ENCODE data around the gene RAB3GAP1. TPM values are rescaled to one million over a fixed set of nuclear protein-coding genes. Genes with fewer than 3 reads are reported as not detected.

The RAB3GAP1 gene
- total and polyA plus RNA-seq, 2 donors from 2014 or later: 16.6 to 41.4 TPM

DNA sequence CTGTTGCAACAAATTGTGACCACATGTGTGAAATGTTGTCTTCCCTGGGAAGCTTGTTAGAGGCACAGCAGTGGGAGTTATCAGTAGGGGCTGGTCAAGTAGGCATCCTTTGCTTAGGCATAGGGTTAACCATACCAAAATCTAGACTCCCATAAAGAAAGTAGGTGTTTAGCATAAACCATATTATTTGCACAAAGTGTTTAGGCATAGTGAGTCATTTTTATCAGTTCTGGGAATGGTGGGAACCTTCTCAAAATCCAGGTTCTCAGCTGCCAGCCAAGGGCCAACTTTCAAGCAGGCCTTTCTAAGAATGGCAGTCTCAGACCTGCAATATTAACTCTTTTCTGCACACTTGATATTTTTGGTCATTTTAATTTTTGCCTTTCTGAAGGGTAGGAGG, 88.5 kb downstream of the RAB3GAP1 start:
- no peak for DNase-seq
- H3K9ac ChIP-seq (ENCODE audit: low read length in 3 of 3): no peak overlapping the region
- no peaks in the 10 kb centered on the region for H3K4me1 ChIP-seq (ENCODE audit: control insufficient read depth in 2 of 3, insufficient read depth in 2 of 3, low read depth in 1 of 3, low read length in 3 of 3)
- no peak overlapping the region for H3K27ac ChIP-seq (ENCODE audit: low read depth in 2 of 2, low read length in 2 of 2)
- H3K9me3 ChIP-seq (ENCODE audit: control insufficient read depth in 2 of 3, insufficient read depth in 1 of 3, low read length in 3 of 3): peaks cover 0 to 9% (median 5%) of the 10 kb centered on the region in 3 donors
- no peaks in the 10 kb centered on the region for H3K27me3 ChIP-seq (ENCODE audit: control insufficient read depth, insufficient read depth, low read length)
- peaks cover 3 to 18% (median 5%) of the 10 kb centered on the region in 3 donors for H3K36me3 ChIP-seq (ENCODE audit: control insufficient read depth in 2 of 3, insufficient read depth in 3 of 3, low read length in 3 of 3)
- TF ChIP-seq, protein P1, sequence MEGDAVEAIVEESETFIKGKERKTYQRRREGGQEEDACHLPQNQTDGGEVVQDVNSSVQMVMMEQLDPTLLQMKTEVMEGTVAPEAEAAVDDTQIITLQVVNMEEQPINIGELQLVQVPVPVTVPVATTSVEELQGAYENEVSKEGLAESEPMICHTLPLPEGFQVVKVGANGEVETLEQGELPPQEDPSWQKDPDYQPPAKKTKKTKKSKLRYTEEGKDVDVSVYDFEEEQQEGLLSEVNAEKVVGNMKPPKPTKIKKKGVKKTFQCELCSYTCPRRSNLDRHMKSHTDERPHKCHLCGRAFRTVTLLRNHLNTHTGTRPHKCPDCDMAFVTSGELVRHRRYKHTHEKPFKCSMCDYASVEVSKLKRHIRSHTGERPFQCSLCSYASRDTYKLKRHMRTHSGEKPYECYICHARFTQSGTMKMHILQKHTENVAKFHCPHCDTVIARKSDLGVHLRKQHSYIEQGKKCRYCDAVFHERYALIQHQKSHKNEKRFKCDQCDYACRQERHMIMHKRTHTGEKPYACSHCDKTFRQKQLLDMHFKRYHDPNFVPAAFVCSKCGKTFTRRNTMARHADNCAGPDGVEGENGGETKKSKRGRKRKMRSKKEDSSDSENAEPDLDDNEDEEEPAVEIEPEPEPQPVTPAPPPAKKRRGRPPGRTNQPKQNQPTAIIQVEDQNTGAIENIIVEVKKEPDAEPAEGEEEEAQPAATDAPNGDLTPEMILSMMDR (IDR thresholded peaks at IDR 0.05; ENCODE audit: borderline replicate concordance, extremely low read depth, insufficient read depth): no peak
- no peak for FAIRE-seq
- intact Hi-C loops (cut with DNase I): no loop called here
- H3K4me3 ChIP-seq (ENCODE audit: low read length in 3 of 3): no peak overlapping the region

DNA sequence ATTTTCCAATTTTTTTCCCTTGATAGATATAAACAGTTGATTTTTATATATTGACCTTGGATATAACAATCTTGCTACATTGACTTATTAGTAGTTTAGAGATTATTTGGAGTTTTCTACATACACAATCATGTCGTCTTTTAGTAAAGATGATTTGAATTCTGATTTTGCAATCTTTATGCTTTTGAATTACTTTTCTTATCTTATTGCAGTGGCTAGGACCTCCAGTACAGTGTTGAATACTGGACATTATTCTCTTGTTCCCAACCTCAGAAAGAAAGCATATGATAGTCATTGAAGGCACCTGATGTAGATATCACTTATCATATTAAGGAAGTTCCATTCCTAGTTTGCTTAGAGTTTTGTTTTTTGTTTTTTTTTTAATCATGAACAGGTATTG, 90.2 kb downstream of the RAB3GAP1 start:
- H3K9ac ChIP-seq (ENCODE audit: low read length in 3 of 3): no peak overlapping the region

DNA sequence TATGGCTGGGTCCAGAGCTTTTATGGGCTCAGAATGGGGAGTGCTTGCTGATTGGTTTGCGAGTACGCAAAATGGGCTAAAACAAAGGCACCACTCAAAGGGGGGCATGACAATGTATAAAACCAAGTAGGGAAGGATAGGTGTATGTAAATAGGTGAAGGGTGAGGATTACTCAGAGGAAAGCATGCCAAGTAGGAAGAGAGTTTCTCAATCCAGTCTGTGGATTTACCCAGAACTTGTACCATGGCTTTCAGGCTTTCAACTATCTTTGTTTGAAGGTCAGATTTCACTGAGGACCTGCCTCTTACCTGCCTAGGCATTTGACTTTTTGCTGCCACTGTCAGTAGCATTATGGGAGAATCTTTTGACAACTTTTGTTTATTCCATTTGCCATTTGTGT, 92.3 kb downstream of the RAB3GAP1 start:
- TF ChIP-seq, protein P1 (IDR thresholded peaks at IDR 0.05; ENCODE audit: borderline replicate concordance, extremely low read depth, insufficient read depth): no peak
- Histone ChIP-seq H3K9ac (ENCODE audit: low read length in 3 of 3) (no peak overlapping the region), H3K27me3 (ENCODE audit: control insufficient read depth, insufficient read depth, low read length) (no peaks in the 10 kb centered on the region), H3K9me3 (ENCODE audit: control insufficient read depth in 2 of 3, insufficient read depth in 1 of 3, low read length in 3 of 3) (peaks cover 0 to 9% (median 5%) of the 10 kb centered on the region in 3 donors), H3K27ac (ENCODE audit: low read depth in 2 of 2, low read length in 2 of 2) (no peak overlapping the region), H3K4me3 (ENCODE audit: low read length in 3 of 3) (no peak overlapping the region), H3K36me3 (ENCODE audit: control insufficient read depth in 2 of 3, insufficient read depth in 3 of 3, low read length in 3 of 3) (peaks cover 3 to 18% (median 3%) of the 10 kb centered on the region in 3 donors), H3K4me1 (ENCODE audit: control insufficient read depth in 2 of 3, insufficient read depth in 2 of 3, low read depth in 1 of 3, low read length in 3 of 3) (peaks cover 0 to 2% (median 0%) of the 10 kb centered on the region in 3 donors)
- no peak for DNase-seq
- FAIRE-seq: no peak
- intact Hi-C loops (cut with DNase I): no loop called here

More for the DNA sequence above, 90.2 kb downstream of the RAB3GAP1 start:
- no peak for FAIRE-seq
- peaks cover 0 to 2% (median 0%) of the 10 kb centered on the region in 3 donors for H3K4me1 ChIP-seq (ENCODE audit: control insufficient read depth in 2 of 3, insufficient read depth in 2 of 3, low read depth in 1 of 3, low read length in 3 of 3)
- no peak overlapping the region for H3K4me3 ChIP-seq (ENCODE audit: low read length in 3 of 3)
- H3K27me3 ChIP-seq (ENCODE audit: control insufficient read depth, insufficient read depth, low read length): no peaks in the 10 kb centered on the region
- H3K36me3 ChIP-seq (ENCODE audit: control insufficient read depth in 2 of 3, insufficient read depth in 3 of 3, low read length in 3 of 3): peaks cover 3 to 18% (median 3%) of the 10 kb centered on the region in 3 donors
- intact Hi-C loops (cut with DNase I): no loop called here
- DNase-seq: no peak
- H3K9me3 ChIP-seq (ENCODE audit: control insufficient read depth in 2 of 3, insufficient read depth in 1 of 3, low read length in 3 of 3): peaks cover 0 to 9% (median 5%) of the 10 kb centered on the region in 3 donors
- no peak overlapping the region for H3K27ac ChIP-seq (ENCODE audit: low read depth in 2 of 2, low read length in 2 of 2)
- TF ChIP-seq, protein P1 (IDR thresholded peaks at IDR 0.05; ENCODE audit: borderline replicate concordance, extremely low read depth, insufficient read depth): no peak

DNA sequence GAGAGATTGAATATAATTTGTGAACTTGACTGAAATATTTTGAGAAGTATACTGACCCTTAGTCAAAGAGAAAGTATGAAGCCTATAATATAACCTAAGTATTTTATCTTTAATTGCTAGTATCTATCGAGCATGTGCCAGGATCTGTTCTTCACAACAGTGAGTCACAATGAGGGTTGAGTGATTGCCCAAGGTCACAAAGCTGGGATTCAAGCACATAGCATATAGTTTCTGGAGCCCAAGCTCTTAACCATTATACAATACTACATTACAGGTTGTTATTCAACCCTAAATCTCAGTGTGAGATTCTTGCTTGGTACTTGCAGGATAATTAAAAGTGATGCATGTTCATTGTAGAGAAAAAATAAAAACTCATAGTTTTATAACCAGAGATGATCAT, 97.2 kb downstream of the RAB3GAP1 start:
- H3K36me3 ChIP-seq (ENCODE audit: control insufficient read depth in 2 of 3, insufficient read depth in 3 of 3, low read length in 3 of 3): peaks cover 5 to 30% (median 11%) of the 10 kb centered on the region in 3 donors
- TF ChIP-seq, protein P1 (IDR thresholded peaks at IDR 0.05; ENCODE audit: borderline replicate concordance, extremely low read depth, insufficient read depth): no peak
- intact Hi-C loops (cut with DNase I): no loop called here
- DNase-seq: no peak
- no peak overlapping the region for H3K9ac ChIP-seq (ENCODE audit: low read length in 3 of 3)
- H3K4me3 ChIP-seq (ENCODE audit: low read length in 3 of 3): no peak overlapping the region
- H3K9me3 ChIP-seq (ENCODE audit: control insufficient read depth in 2 of 3, insufficient read depth in 1 of 3, low read length in 3 of 3): peaks cover 0 to under 1% (median 0%) of the 10 kb centered on the region in 3 donors
- H3K27ac ChIP-seq (ENCODE audit: low read depth in 2 of 2, low read length in 2 of 2): no peak overlapping the region
- FAIRE-seq: no peak
- H3K4me1 ChIP-seq (ENCODE audit: control insufficient read depth in 2 of 3, insufficient read depth in 2 of 3, low read depth in 1 of 3, low read length in 3 of 3): peaks cover 0 to 2% (median 0%) of the 10 kb centered on the region in 3 donors
- H3K27me3 ChIP-seq (ENCODE audit: control insufficient read depth, insufficient read depth, low read length): no peaks in the 10 kb centered on the region
